Muscle layer of duodenum (tissue), 2 donors: ENCODE measurements around the gene BEST1.

Source experiments
- H3K27ac ChIP-seq: one replicate; pipeline ENCODE4 v1.7.0; 2013; ENCODE audit warnings: mild to moderate bottlenecking, low read length
- H3K27me3 ChIP-seq: one replicate; pipeline ENCODE4 v1.7.0; 2013; ENCODE audit warnings: low read depth, mild to moderate bottlenecking, control low read depth, low read length
- H3K36me3 ChIP-seq, 2 donors: one replicate each; pipeline ENCODE4 v1.7.0; 2013; ENCODE audit warnings: low read length in 2 of 2, control low read depth in 1 of 2, mild to moderate bottlenecking in 1 of 2; ENCODE audit not compliant: insufficient read depth in 2 of 2, control insufficient read depth in 1 of 2
- H3K4me1 ChIP-seq, 2 donors: one replicate each; pipeline ENCODE4 v1.7.0; 2013; ENCODE audit warnings: low read length in 2 of 2, mild to moderate bottlenecking in 2 of 2, control low read depth in 1 of 2, moderate library complexity in 1 of 2; ENCODE audit not compliant: insufficient read depth in 2 of 2, control insufficient read depth in 1 of 2
- H3K4me3 ChIP-seq, 2 donors: one replicate each; pipeline ENCODE4 v1.7.0; 2013; ENCODE audit warnings: low read length in 2 of 2, low read depth in 1 of 2, mild to moderate bottlenecking in 1 of 2
- H3K9me3 ChIP-seq, 2 donors: one replicate each; pipeline ENCODE4 v1.7.0; 2013; ENCODE audit warnings: low read length in 2 of 2, control low read depth in 1 of 2, mild to moderate bottlenecking in 1 of 2; ENCODE audit not compliant: control insufficient read depth in 1 of 2
- donor health status: healthy.

BEST1 gene

GRCh38 chr11:61927501-61927900 is 22.6 kb upstream of the BEST1 start:
- Histone ChIP-seq H3K36me3 (no peaks in the 10 kb centered on the region), H3K4me3 (no peak overlapping the region), H3K27me3 (no peaks in the 10 kb centered on the region), H3K4me1 (no peaks in the 10 kb centered on the region), H3K27ac (no peak overlapping the region), H3K9me3 (no peaks in the 10 kb centered on the region)

GRCh38 chr11:61928606-61929005 is 21.5 kb upstream of the BEST1 start:
- H3K36me3 ChIP-seq = no peaks in the 10 kb centered on the region
- no peak overlapping the region for H3K4me3 ChIP-seq
- H3K27ac ChIP-seq = no peak overlapping the region
- H3K9me3 ChIP-seq = peaks cover 0 to 4% of the 10 kb centered on the region in 2 donors
- H3K27me3 ChIP-seq = no peaks in the 10 kb centered on the region
- H3K4me1 ChIP-seq = no peaks in the 10 kb centered on the region

- Histone ChIP-seq H3K27me3 (no peaks in the 10 kb centered on the region), H3K4me1 (no peaks in the 10 kb centered on the region), H3K4me3 (no peak overlapping the region), H3K9me3 (peaks cover 0 to 4% of the 10 kb centered on the region in 2 donors), H3K27ac (no peak overlapping the region), H3K36me3 (no peaks in the 10 kb centered on the region)
These were observed 19.2 kb upstream of the BEST1 start for GRCh38 chr11:61930933-61931332.

GRCh38 chr11:61935861-61936260 is 14.3 kb upstream of the BEST1 start:
- H3K36me3 ChIP-seq = no peaks in the 10 kb centered on the region
- H3K27me3 ChIP-seq = no peaks in the 10 kb centered on the region
- H3K4me1 ChIP-seq = no peaks in the 10 kb centered on the region
- H3K4me3 ChIP-seq = no peak overlapping the region
- no peak overlapping the region for H3K27ac ChIP-seq
- peaks cover 2 to 4% of the 10 kb centered on the region in 2 donors for H3K9me3 ChIP-seq

- H3K27ac ChIP-seq = no peak overlapping the region
These were observed 9.7 kb upstream of the BEST1 start for GRCh38 chr11:61940466-61940865.

GRCh38 chr11:61945191-61945590 is 5.0 kb upstream of the BEST1 start:
- no peaks in the 10 kb centered on the region for H3K9me3 ChIP-seq
- H3K27ac ChIP-seq = no peak overlapping the region
- H3K36me3 ChIP-seq = no peaks in the 10 kb centered on the region
- H3K4me1 ChIP-seq = peaks cover 5 to 20% of the 10 kb centered on the region in 2 donors
- no peaks in the 10 kb centered on the region for H3K27me3 ChIP-seq
- H3K4me3 ChIP-seq = no peak overlapping the region

More at GRCh38 chr11:61940466-61940865, 9.7 kb upstream of the BEST1 start:
- H3K9me3 ChIP-seq = peaks cover 0 to 2% of the 10 kb centered on the region in 2 donors
- H3K36me3 ChIP-seq = no peaks in the 10 kb centered on the region
- no peaks in the 10 kb centered on the region for H3K4me1 ChIP-seq
- H3K27me3 ChIP-seq = no peaks in the 10 kb centered on the region
- H3K4me3 ChIP-seq = no peak overlapping the region

- no peaks in the 10 kb centered on the region for H3K36me3 ChIP-seq
- no peaks in the 10 kb centered on the region for H3K9me3 ChIP-seq
- no peaks in the 10 kb centered on the region for H3K27me3 ChIP-seq
- H3K4me3 ChIP-seq = no peak overlapping the region
- peaks cover 5 to 20% of the 10 kb centered on the region in 2 donors for H3K4me1 ChIP-seq
- H3K27ac ChIP-seq = no peak overlapping the region
These were observed 3.3 kb upstream of the BEST1 start for GRCh38 chr11:61946894-61947293.

GRCh38 chr11:61947486-61948210 is 2.5 kb upstream of the BEST1 start:
- Histone ChIP-seq H3K9me3 (no peaks in the 10 kb centered on the region), H3K27me3 (no peaks in the 10 kb centered on the region), H3K36me3 (no peaks in the 10 kb centered on the region), H3K4me1 (peaks cover 5 to 20% of the 10 kb centered on the region in 2 donors), H3K4me3 (no peak overlapping the region), H3K27ac (no peak overlapping the region)

GRCh38 chr11:61948505-61948904 is 1.6 kb upstream of the BEST1 start:
- no peaks in the 10 kb centered on the region for H3K27me3 ChIP-seq
- H3K36me3 ChIP-seq = no peaks in the 10 kb centered on the region
- H3K27ac ChIP-seq = no peak overlapping the region
- no peaks in the 10 kb centered on the region for H3K9me3 ChIP-seq
- H3K4me1 ChIP-seq = peaks cover 5 to 20% of the 10 kb centered on the region in 2 donors
- H3K4me3 ChIP-seq = no peak overlapping the region

- no peaks in the 10 kb centered on the region for H3K9me3 ChIP-seq
- peaks cover 5 to 20% of the 10 kb centered on the region in 2 donors for H3K4me1 ChIP-seq
- no peak overlapping the region for H3K4me3 ChIP-seq
- H3K27ac ChIP-seq = peak overlapping the region; percentile 76
- no peaks in the 10 kb centered on the region for H3K27me3 ChIP-seq
- no peaks in the 10 kb centered on the region for H3K36me3 ChIP-seq
These were observed 749 bp upstream of the BEST1 start for GRCh38 chr11:61949169-61950034.

GRCh38 chr11:61951484-61952135 is 1.5 kb downstream of the BEST1 start:
- peaks cover 5 to 20% of the 10 kb centered on the region in 2 donors for H3K4me1 ChIP-seq
- no peaks in the 10 kb centered on the region for H3K9me3 ChIP-seq
- H3K27ac ChIP-seq = no peak overlapping the region
- no peaks in the 10 kb centered on the region for H3K27me3 ChIP-seq
- no peaks in the 10 kb centered on the region for H3K36me3 ChIP-seq
- no peak overlapping the region for H3K4me3 ChIP-seq
